ENCODE results near the gene SPACA1. TPM values are rescaled to one million over a fixed set of nuclear protein-coding genes. Genes with fewer than 3 reads are reported as not detected.
A peak's percentile ranks its signal among the peaks of the same experiment; 100 is the strongest.

The SPACA1 gene
- total and polyA plus RNA-seq, 9 of the 15 experiments (the other 6 are each of a cell fraction or from before 2014, with no cell fraction given) = not detected

GRCh38 chr6:88050140-88050818, 2.6 kb downstream of the SPACA1 start:
- H3K9ac ChIP-seq (ENCODE audit: insufficient read depth in 1 of 2, low read depth in 2 of 2, low read length in 2 of 2) = no peak overlapping the region
- DNase-seq (ENCODE audit: extremely low read depth in 1 of 4, low spot score in 3 of 4) (no peak), FAIRE-seq (no peak), ATAC-seq (no peak)
- H3K4me3 ChIP-seq = no peak overlapping the region
- no peaks in the 10 kb centered on the region for H3K79me2 ChIP-seq (ENCODE audit: control insufficient read depth, insufficient read depth, low read length)
- 0% methylated on average over 4 of the region's 4 CpGs for WGBS (ENCODE audit: insufficient coverage, low coverage, missing lambda C conversion rate)
- no peak overlapping the region for H3K27ac ChIP-seq (ENCODE audit: extremely low read depth, low read depth, low read length)
- H3K36me3 ChIP-seq (ENCODE audit: control insufficient read depth, insufficient read depth, low read length) = no peaks in the 10 kb centered on the region
- H3K4me1 ChIP-seq (replicated peaks in 1 of 2; ENCODE audit: control insufficient read depth in 2 of 2, insufficient read depth in 2 of 2, low read length in 2 of 2) = peaks cover 0 to 7% of the 10 kb centered on the region in 2 experiments; a peak in 2 of 5 replicates
- in situ Hi-C loops (cut with MboI) = no loop called here
- no peak overlapping the region for H2AFZ ChIP-seq (ENCODE audit: low read depth, low read length)
- CTCF ChIA-PET (ENCODE audit: low intra/inter-chr PET ratio) = no interaction called here
- no peak overlapping the region for H3K4me2 ChIP-seq (ENCODE audit: insufficient read depth, low read length)
- H3K27me3 ChIP-seq (ENCODE audit: control insufficient read depth in 2 of 2, insufficient read depth in 2 of 2, low read length in 2 of 2) = peaks cover 4 to 6% of the 10 kb centered on the region in 2 experiments; a peak in 2 of 5 replicates
- no peaks in the 10 kb centered on the region for H3K9me1 ChIP-seq (ENCODE audit: control insufficient read depth, insufficient read depth, low read length)
- BruUV-seq (replicated peaks) = no TSS peak
- H3K9me3 ChIP-seq (replicated peaks; ENCODE audit: control insufficient read depth, insufficient read depth, low read depth, low read length) = no peaks in the 10 kb centered on the region
- intact Hi-C loops (cut with micrococcal nuclease) = no loop called here
- POLR2A ChIA-PET = no interaction called here
- H4K20me1 ChIP-seq (replicated peaks; ENCODE audit: control insufficient read depth, insufficient read depth, low read length) = no peaks in the 10 kb centered on the region
- TF ChIP-seq ZC3H8 (IDR thresholded peaks at IDR 0.05) = no peak
- no peak for TF ChIP-seq BACH1 (tag; IDR thresholded peaks at IDR 0.05)
- TF ChIP-seq ATF3 (IDR thresholded peaks at IDR 0.05) = peak; percentile 81
- TF ChIP-seq ATF3 (CRISPR knock-in tag; conservative IDR thresholded peaks at IDR 0.05) = no peak
- peak; percentile 50; the same call in 1 of the 2 replicates for TF ChIP-seq C11orf30 (IDR thresholded peaks at IDR 0.05; ENCODE audit: low read depth)
- no peak for TF ChIP-seq ZNF212 (CRISPR knock-in tag; IDR thresholded peaks at IDR 0.05)
- peak; percentile 59; the same call in 1 of the 2 replicates for TF ChIP-seq ATF4 (CRISPR knock-in tag; IDR thresholded peaks at IDR 0.05)
- peak; percentile 67 for TF ChIP-seq ZNF316 (IDR thresholded peaks at IDR 0.05)
- peak; percentile 79; the same call in 1 of the 2 replicates for TF ChIP-seq ZSCAN32 (CRISPR knock-in tag; IDR thresholded peaks at IDR 0.05)
- no peak for TF ChIP-seq KAT8 (IDR thresholded peaks at IDR 0.05; ENCODE audit: low read depth)
- peak; percentile 88 for TF ChIP-seq CEBPB (tag; IDR thresholded peaks at IDR 0.05)
- TF ChIP-seq ZBTB43 (CRISPR knock-in tag; IDR thresholded peaks at IDR 0.05) = no peak
- no peak for TF ChIP-seq CBX8 (IDR thresholded peaks at IDR 0.05; ENCODE audit: borderline replicate concordance, extremely low read depth, low read depth, low read length, poor library complexity, severe bottlenecking)

All from K562 (cell line).